Measurements from ENCODE around the gene CDKN2AIPNL. TPM values are rescaled to one million over a fixed set of nuclear protein-coding genes. Genes with fewer than 3 reads are reported as not detected.

Gene CDKN2AIPNL
- total and polyA plus RNA-seq, 2 of the 8 experiments (the other 6 are each of a cell fraction or from before 2014, with no cell fraction given), result 40.0 to 56.3 TPM

DNA sequence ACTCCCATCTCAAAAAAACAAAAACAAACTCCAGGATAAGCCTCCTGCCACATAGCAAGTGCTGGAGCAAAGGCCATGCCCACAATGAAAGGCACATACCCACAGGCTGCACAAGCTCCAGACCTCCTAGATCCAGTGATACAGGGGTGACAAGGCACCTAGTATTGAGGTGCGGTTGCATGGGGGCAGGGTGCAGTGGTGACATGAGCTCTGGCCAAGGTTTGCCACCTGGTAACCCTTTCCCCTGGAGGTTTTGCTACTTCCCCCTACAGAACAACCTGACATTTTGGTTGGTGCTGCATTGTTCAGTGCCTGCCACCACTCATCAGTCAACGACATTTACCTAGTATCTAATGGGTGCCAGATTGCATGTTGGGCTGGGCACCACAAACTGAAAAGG, 14.5 kb downstream of the CDKN2AIPNL start:
- FAIRE-seq (no peak), DNase-seq (ENCODE audit: low read depth in 1 of 2, low spot score in 2 of 2) (no peak)
- TF ChIP-seq EZH2 (IDR thresholded peaks at IDR 0.05; ENCODE audit: low read depth, low read length, severe bottlenecking) (no peak), RAD21 (IDR thresholded peaks at IDR 0.05 in 1 of 2, conservative IDR thresholded peaks at IDR 0.05 in 1 of 2; ENCODE audit: low read depth in 2 of 2, low read length in 2 of 2) (no peak), KDM5A (IDR thresholded peaks at IDR 0.05; ENCODE audit: low read length) (no peak), E2F6 (IDR thresholded peaks at IDR 0.05) (no peak), YY1 (IDR thresholded peaks at IDR 0.05; ENCODE audit: low read depth, low read length) (no peak), EGR1 (IDR thresholded peaks at IDR 0.05; ENCODE audit: borderline replicate concordance, low read depth, low read length) (no peak), USF2 (IDR thresholded peaks at IDR 0.05; ENCODE audit: low read length) (no peak), HDAC2 (IDR thresholded peaks at IDR 0.05; ENCODE audit: borderline replicate concordance in 1 of 2, low read depth in 2 of 2, low read length in 2 of 2) (no peak), KDM1A (IDR thresholded peaks at IDR 0.05; ENCODE audit: borderline replicate concordance, low read length) (no peak), EP300 (IDR thresholded peaks at IDR 0.05; ENCODE audit: borderline replicate concordance in 1 of 2, low read depth in 2 of 2, low read length in 2 of 2) (no peak)

More for the DNA sequence above, 14.5 kb downstream of the CDKN2AIPNL start:
- no peaks in the 10 kb centered on the region for H3K79me2 ChIP-seq (ENCODE audit: control insufficient read depth in 1 of 2, insufficient read depth in 2 of 2, low read length in 2 of 2)
- no peaks in the 10 kb centered on the region for H3K23me2 ChIP-seq (ENCODE audit: low read depth, low read length)
- H3K4ac ChIP-seq (replicated peaks; ENCODE audit: insufficient read length, low read depth, low read length), result no peak overlapping the region
- no peak overlapping the region for H2AK5ac ChIP-seq (ENCODE audit: low read depth, low read length)
- H3K14ac ChIP-seq (ENCODE audit: insufficient read length), result no peak overlapping the region
- peaks cover 6 to 43% (median 16%) of the 10 kb centered on the region in 4 experiments; a peak in 6 of 8 replicates for H3K36me3 ChIP-seq (ENCODE audit: control insufficient read depth in 2 of 4, insufficient read depth in 4 of 4, low read length in 3 of 4)
- no peak overlapping the region for H3K18ac ChIP-seq (ENCODE audit: extremely low read depth, low read length)
- CTCF ChIA-PET (ENCODE audit: partially characterized antibody), result interaction anchor here (1.1 to 3.2 kb wide), 7 partner anchors 9 to 189 kb away, joined by 3 to 21 read pairs (median 5); partner anchors contain the start of gene CDKN2AIPNL
- peaks cover 0 to 2% of the 10 kb centered on the region in 2 experiments for H4K20me1 ChIP-seq (replicated peaks in 1 of 2; ENCODE audit: control insufficient read depth in 1 of 2, insufficient read depth in 2 of 2, low read length in 2 of 2)
- H3K56ac ChIP-seq (replicated peaks; ENCODE audit: insufficient read length, low read depth, low read length), result no peak overlapping the region
- no peak overlapping the region for H4K5ac ChIP-seq (ENCODE audit: insufficient read length, low read depth, low read length)
- no peaks in the 10 kb centered on the region for H3K4me1 ChIP-seq (replicated peaks in 1 of 4; ENCODE audit: control insufficient read depth in 3 of 4, insufficient read depth in 4 of 4, low read length in 3 of 4)
- no peak overlapping the region for H2BK20ac ChIP-seq (ENCODE audit: low read length)
- POLR2A ChIA-PET (ENCODE audit: partially characterized antibody), result interaction anchor here (0.7 to 6.7 kb wide), 12 partner anchors 9 to 261 kb away, joined by 3 to 51 read pairs (median 4); partner anchors contain the start of genes CDKN2AIPNL and UBE2B
- no peak overlapping the region for H3K23ac ChIP-seq (ENCODE audit: insufficient read length)
- no peak overlapping the region for H2BK5ac ChIP-seq (ENCODE audit: low read depth, low read length)
- no peaks in the 10 kb centered on the region for H3K27me3 ChIP-seq (replicated peaks in 1 of 4; ENCODE audit: control insufficient read depth in 3 of 4, extremely low read depth in 1 of 4, insufficient read depth in 3 of 4, low read length in 3 of 4)
- H3K79me1 ChIP-seq (ENCODE audit: low read depth, low read length), result no peaks in the 10 kb centered on the region
- 84% methylated on average over 2 of the region's 2 CpGs; no CpG with 5 or more reads in 1 of the 2 experiments for WGBS, 2 experiments (ENCODE audit: extremely low coverage in 1 of 2, insufficient coverage in 1 of 2, insufficient read length in 1 of 2, insufficient replicate concordance in 2 of 2, low coverage in 1 of 2, low lambda C conversion rate in 2 of 2, missing lambda C conversion rate in 1 of 2)
- no peak overlapping the region for H3K4me3 ChIP-seq (ENCODE audit: extremely low read depth in 1 of 4, insufficient read depth in 2 of 4, low read depth in 3 of 4, low read length in 4 of 4)
- no peak overlapping the region for H2AFZ ChIP-seq (ENCODE audit: low read length)
- no peak overlapping the region for H2BK15ac ChIP-seq (ENCODE audit: low read length)
- H3K4me2 ChIP-seq (ENCODE audit: insufficient read depth in 1 of 2, low read depth in 2 of 2, low read length in 2 of 2), result no peak overlapping the region
- no peak overlapping the region for H4K8ac ChIP-seq (ENCODE audit: extremely low read depth, insufficient read depth, low read length)
- no peak overlapping the region for H3K9ac ChIP-seq (replicated peaks in 1 of 4; ENCODE audit: extremely low read depth in 1 of 4, low read depth in 3 of 4, low read length in 3 of 4)
- H3K9me3 ChIP-seq (ENCODE audit: insufficient read depth in 2 of 2, low read depth in 1 of 2, low read length in 1 of 2), result no peaks in the 10 kb centered on the region
- H2BK120ac ChIP-seq (replicated peaks; ENCODE audit: low read depth, low read length), result no peak overlapping the region
- no peak overlapping the region for H2BK12ac ChIP-seq (ENCODE audit: low read depth, low read length)
- no peak overlapping the region for H4K91ac ChIP-seq (replicated peaks; ENCODE audit: insufficient read length, low read length)
- no peak overlapping the region for H3K27ac ChIP-seq (ENCODE audit: low read depth, low read length)
